ENCODE results near the gene SYNE1. TPM values are rescaled to one million over a fixed set of nuclear protein-coding genes. Genes with fewer than 3 reads are reported as not detected.

Gene SYNE1
- total and polyA plus RNA-seq, 11 donors = 25.0 to 178 (median 112) TPM

DNA sequence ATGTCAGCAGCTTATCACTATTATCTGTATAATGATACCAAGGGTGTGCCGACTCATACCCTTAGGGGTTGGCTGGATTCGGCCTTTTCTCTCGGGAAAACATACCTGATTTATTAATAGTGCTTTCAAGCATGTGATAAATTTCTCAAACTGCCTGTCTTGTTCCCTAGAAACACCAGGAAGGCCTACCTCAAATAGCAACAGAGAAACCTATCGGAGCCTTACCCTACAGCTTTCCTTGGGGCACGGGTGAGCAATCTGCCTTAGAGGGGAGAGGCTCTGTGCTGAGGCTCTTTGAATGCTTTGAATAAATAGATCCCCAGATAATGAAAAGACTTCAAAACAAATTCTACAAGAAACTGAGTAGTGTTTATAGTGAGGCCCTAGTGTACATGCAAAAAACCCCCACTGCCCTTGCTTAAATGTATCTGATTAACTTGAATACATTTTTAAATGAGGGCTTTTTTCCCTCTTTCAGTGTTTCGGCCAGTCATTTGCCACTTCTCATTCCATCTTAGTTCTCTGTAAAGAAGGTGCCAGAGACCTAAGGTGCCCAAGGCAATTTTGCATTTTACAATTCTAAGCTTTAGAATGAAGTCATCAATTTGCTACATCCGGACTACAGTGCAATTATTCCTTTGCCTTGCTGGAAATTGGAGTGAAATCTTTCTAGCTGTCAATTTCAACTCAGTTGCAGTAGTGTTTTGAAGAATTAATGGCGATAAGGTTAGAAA is 509.6 kb downstream of the SYNE1 start:
- Histone ChIP-seq H3K27me3 (no peaks in the 10 kb centered on the region), H3K4me1 (peaks cover 0 to 52% (median 19%) of the 10 kb centered on the region in 12 donors), H3K9me3 (no peaks in the 10 kb centered on the region), H3K27ac (peak overlapping the region in 7 of 12 donors; percentile 2 to 36 (median 8)), H3K4me3 (no peak overlapping the region), H3K36me3 (peaks cover 3 to 95% (median 81%) of the 10 kb centered on the region in 9 donors)
- TF ChIP-seq, protein P1, sequence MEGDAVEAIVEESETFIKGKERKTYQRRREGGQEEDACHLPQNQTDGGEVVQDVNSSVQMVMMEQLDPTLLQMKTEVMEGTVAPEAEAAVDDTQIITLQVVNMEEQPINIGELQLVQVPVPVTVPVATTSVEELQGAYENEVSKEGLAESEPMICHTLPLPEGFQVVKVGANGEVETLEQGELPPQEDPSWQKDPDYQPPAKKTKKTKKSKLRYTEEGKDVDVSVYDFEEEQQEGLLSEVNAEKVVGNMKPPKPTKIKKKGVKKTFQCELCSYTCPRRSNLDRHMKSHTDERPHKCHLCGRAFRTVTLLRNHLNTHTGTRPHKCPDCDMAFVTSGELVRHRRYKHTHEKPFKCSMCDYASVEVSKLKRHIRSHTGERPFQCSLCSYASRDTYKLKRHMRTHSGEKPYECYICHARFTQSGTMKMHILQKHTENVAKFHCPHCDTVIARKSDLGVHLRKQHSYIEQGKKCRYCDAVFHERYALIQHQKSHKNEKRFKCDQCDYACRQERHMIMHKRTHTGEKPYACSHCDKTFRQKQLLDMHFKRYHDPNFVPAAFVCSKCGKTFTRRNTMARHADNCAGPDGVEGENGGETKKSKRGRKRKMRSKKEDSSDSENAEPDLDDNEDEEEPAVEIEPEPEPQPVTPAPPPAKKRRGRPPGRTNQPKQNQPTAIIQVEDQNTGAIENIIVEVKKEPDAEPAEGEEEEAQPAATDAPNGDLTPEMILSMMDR (IDR thresholded peaks at IDR 0.05) = no peak
- TF ChIP-seq POLR2A (IDR thresholded peaks at IDR 0.05) = no peak
- intact Hi-C loops (cut with DNase I) = loop anchor here in 6 of 10 donors (2.0 to 10.0 kb wide), 4 partner anchors 363 to 453 kb away; no protein-coding TSS in a partner anchor
- WGBS, 4 donors = 64 to 77% (median 75%) methylated on average over 8 of the region's 8 CpGs
- DNase-seq (no peak), ATAC-seq (peak in 1 of 4 donors; percentile 23)

DNA sequence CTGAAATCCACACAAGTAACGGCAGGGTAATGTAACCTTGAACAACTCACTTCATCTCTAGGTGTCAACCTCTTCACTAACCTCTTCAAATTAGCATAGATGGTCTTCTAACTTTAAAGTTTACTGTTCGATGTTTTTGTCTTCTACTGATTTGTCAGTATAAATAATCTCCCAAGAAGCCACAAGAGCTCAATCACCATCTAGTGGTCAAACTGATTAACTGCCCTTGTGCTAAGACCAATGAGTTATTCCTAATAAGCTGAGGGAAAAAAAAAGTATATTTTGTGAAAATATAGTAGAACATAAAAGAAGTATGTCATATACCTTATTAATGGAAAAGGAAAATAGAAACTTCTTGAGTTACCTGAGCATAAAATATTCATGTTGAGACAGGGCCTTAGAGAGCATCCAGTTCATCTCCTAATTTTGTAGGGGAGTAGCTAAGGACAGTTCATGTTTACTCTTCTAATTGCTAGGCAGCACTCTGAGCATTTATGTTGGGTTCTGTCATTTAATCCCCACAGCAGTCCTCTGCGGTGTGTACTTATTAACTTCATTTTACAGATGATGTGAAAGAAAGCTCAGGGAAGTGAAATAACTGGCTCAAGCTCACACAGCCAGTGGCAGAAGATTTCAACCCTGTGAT is 512.6 kb downstream of the SYNE1 start:
- no peaks in the 10 kb centered on the region for H3K9me3 ChIP-seq
- H3K4me1 ChIP-seq = peaks cover 0 to 45% (median 12%) of the 10 kb centered on the region in 12 donors
- H3K4me3 ChIP-seq = no peak overlapping the region
- H3K27ac ChIP-seq = no peak overlapping the region
- WGBS, 4 donors = 51 to 55% (median 52%) methylated on average over 3 of the region's 3 CpGs
- intact Hi-C loops (cut with DNase I) = loop anchor here (2.0 to 10.0 kb wide), 6 partner anchors 357 to 450 kb away; no protein-coding TSS in a partner anchor
- H3K36me3 ChIP-seq = peaks cover 3 to 98% (median 83%) of the 10 kb centered on the region in 9 donors
- peak in 3 of 4 donors; percentile 18 to 49 (median 36) for ATAC-seq
- no peaks in the 10 kb centered on the region for H3K27me3 ChIP-seq
- TF ChIP-seq, protein P1 (IDR thresholded peaks at IDR 0.05) = peak; percentile 65 to 88 (median 77)
- no peak for TF ChIP-seq POLR2A (IDR thresholded peaks at IDR 0.05)
- no peak for DNase-seq

DNA sequence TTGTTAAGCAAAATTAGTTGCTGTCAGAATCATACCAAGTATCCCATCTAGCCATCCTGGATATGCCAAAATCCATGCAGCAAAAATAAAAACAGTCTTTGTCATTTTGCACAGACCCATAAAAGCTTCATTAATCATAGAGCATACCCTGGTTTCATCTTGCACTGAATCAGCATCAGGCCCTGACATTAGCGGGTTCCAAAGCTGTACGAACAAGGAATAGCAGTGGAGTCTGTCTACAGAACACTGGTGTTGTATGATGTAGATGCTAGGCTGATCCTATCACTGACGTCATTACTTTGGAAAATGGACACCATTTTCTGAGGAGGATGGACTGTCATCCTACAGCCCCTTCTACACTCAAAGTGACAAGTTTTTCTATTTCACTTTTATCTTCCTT is 514.1 kb downstream of the SYNE1 start:
- 74 to 88% (median 83%) methylated on average over 3 of the region's 3 CpGs for WGBS, 4 donors
- ATAC-seq (no peak), DNase-seq (no peak)
- H3K27me3 ChIP-seq = no peaks in the 10 kb centered on the region
- peaks cover 0 to 89% (median 72%) of the 10 kb centered on the region in 9 donors for H3K36me3 ChIP-seq
- H3K4me3 ChIP-seq = no peak overlapping the region
- peaks cover 0 to 34% (median 7%) of the 10 kb centered on the region in 12 donors for H3K4me1 ChIP-seq
- intact Hi-C loops (cut with DNase I) = loop anchor here in 8 of 10 donors (5.0 to 10.0 kb wide), 5 partner anchors 356 to 448 kb away; no protein-coding TSS in a partner anchor
- H3K9me3 ChIP-seq = no peaks in the 10 kb centered on the region
- TF ChIP-seq, protein P1 (IDR thresholded peaks at IDR 0.05) = no peak
- TF ChIP-seq POLR2A (IDR thresholded peaks at IDR 0.05) = no peak
- no peak overlapping the region for H3K27ac ChIP-seq

DNA sequence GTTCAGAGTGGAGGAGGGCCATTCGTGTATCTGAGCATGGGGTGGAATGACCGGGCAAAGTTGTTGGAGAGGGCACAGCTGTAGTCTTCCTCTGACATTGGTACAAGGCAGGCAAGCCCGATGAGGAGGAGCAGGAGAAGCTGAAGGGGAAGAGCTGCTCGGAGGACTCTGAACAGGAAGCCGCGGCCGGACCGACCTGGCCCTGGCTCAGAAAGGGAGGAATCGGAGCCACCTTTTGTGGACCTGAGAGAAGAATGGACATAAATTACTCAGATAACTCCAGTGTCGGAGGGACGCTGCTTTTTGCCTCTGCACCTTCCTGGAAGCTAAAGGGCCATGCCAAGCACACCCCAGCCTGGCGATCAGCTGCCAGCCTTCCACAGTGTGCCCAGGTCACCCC is 514.7 kb downstream of the SYNE1 start:
- intact Hi-C loops (cut with DNase I) = loop anchor here in 8 of 10 donors (5.0 to 10.0 kb wide), 5 partner anchors 355 to 448 kb away; no protein-coding TSS in a partner anchor
- TF ChIP-seq POLR2A (IDR thresholded peaks at IDR 0.05) = no peak
- TF ChIP-seq, protein P1 (IDR thresholded peaks at IDR 0.05) = no peak
- Histone ChIP-seq H3K4me3 (no peak overlapping the region), H3K27me3 (no peaks in the 10 kb centered on the region), H3K36me3 (peaks cover 0 to 83% (median 66%) of the 10 kb centered on the region in 9 donors), H3K9me3 (no peaks in the 10 kb centered on the region), H3K4me1 (peaks cover 0 to 29% (median 5%) of the 10 kb centered on the region in 12 donors), H3K27ac (peak overlapping the region in 3 of 12 donors; percentile 8 to 13 (median 8))
- no peak for DNase-seq
- 76 to 88% (median 85%) methylated on average over 12 of the region's 12 CpGs for WGBS, 4 donors
- ATAC-seq = no peak

Measured in heart left ventricle (tissue), 16 donors.